ENCODE measurements around the gene SLC1A2.

- TF ChIP-seq CTCF (IDR thresholded peaks at IDR 0.05) (no peak), POLR2AphosphoS5 (IDR thresholded peaks at IDR 0.05) (no peak), POLR2A (IDR thresholded peaks at IDR 0.05) (no peak), EP300 (IDR thresholded peaks at IDR 0.05) (no peak)
Observed at GRCh38 chr11:35293699-35294098, 125.7 kb downstream of the SLC1A2 start.
